HG03378 (cell line): ENCODE results near the gene THSD4.
A peak's percentile ranks its signal among the peaks of the same experiment; 100 is the strongest.

ENCODE experiments used
- ATAC-seq: cut with Tn5 transposase; IDR thresholded peaks from one replicate; pipeline ENCODE4 v1.9.1; 2021; ENCODE audit warnings: mild to moderate bottlenecking, moderate library complexity; ENCODE audit not compliant: unreplicated experiment

The THSD4 gene

GRCh38 chr15:71096676-71097075, 18.6 kb upstream of the THSD4 start:
- ATAC-seq, result no peak

DNA sequence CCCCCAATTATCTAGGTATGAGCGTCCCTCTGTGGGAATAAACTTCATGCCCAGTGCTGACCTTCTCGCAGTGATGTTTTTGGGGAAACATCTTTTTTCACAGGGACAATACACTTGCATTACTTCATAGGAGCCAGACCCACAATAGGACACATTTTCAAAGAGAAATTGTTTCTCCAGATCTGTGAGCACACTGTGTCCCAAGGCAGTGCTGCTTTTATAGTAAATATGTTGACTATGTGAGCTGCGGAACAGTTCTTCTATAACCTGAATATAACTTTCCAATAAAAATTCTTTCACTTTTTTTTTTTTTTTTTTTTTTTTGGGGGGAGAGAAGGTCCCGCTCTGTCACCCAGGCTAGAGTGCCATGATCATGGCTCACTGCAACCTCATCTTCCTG, 17.4 kb upstream of the THSD4 start:
- ATAC-seq, result no peak

- no peak for ATAC-seq
Observed at GRCh38 chr15:71098920-71099319, 16.4 kb upstream of the THSD4 start.

DNA sequence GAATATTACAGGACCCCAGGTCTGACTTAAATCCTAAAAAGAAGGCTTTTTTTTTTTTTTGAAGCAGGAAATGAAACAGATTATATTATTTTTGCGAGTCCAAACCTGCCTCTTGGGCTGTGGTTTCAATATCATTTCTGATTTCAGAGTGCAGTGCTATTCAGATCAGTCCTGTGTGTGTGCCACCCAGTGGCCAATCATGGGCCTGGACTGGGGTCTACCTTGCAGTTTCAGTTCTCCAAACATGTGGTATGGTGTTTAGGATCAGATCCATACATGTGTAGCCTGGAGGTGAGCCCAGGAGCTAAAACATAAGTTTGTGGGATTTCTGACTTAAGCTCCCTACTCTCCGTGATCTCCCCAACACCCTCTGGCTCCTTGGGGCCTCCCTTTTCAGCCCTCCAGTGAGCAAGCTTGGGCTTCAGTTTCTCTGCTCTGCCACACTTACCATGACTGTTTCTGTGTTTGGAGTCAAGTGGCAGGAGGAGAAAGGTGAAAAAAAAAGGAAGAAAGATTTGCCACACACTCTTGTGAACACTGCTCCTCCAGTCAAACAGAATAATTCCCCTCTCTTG, 12.1 kb upstream of the THSD4 start:
- peak; percentile 53 for ATAC-seq

DNA sequence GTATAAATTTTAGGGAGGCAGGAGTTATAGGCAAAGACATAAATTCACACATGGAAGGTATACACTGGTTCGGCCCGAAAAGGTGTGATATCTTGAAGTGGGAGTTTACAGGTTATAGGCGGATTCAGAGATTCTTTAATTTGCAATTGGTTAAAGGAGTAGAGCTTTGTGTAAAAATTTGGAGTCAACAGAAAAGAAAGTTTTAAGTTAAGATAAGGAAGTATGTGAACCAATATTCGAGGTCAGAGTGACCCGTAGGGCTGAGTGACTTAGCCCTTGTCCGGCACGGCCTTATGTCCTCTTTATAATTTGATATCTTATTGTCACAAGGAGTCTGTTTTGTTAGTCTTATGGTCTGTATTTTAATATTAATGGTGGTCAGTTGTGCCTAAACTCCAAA, 10.6 kb upstream of the THSD4 start:
- no peak for ATAC-seq

- no peak for ATAC-seq
Observed at GRCh38 chr15:71105444-71105843, 9.8 kb upstream of the THSD4 start.

DNA sequence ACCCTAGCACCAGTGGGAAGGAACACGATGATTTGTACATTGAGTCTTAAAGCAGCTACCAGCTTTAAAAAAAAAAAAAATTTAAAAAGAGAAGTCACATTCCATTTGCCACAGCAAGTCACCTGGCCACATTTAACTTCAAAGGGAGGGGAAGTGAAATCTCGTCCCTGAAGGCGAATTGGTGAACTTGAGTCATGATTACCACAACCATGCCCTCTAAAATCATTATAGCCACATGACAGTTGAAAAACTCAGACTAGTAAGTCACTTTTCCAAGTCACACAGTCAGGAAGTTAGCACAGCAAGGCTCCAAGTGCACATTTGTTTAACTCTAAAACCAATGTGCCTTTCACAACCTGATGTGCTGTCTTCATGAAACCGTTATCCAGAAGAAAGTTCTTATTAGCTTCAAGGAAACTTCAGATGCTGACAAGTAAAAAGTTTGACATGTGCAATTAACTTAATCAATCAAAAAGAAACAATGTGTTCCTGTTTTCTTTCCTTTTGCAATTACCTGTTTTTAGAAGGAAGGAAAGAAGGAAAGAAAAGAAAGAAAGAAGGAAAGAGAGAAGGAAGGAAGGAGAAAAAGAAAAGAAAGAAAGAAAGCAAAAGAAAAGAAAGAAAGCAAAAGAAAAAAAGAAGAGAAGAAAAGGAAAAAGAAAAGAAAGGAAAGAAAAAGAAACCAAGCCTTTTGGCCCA, 8.3 kb upstream of the THSD4 start:
- ATAC-seq, result no peak

DNA sequence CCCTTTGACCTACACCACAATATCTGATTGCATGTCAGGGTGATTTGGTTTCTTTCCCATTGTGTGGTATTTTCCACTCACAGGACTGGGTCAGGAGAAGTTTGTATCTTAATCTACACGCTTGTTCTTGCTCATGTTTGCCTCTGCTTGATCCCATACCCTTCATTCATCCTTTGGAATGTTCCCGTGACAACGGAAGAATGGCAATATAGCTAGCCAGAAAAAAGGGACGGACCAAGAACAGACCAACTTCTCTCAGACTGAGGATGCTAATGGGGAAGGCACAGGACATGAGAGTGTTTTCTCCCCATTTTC, 7.8 kb upstream of the THSD4 start:
- ATAC-seq, result no peak

GRCh38 chr15:71109130-71109529, 6.1 kb upstream of the THSD4 start:
- ATAC-seq, result no peak

DNA sequence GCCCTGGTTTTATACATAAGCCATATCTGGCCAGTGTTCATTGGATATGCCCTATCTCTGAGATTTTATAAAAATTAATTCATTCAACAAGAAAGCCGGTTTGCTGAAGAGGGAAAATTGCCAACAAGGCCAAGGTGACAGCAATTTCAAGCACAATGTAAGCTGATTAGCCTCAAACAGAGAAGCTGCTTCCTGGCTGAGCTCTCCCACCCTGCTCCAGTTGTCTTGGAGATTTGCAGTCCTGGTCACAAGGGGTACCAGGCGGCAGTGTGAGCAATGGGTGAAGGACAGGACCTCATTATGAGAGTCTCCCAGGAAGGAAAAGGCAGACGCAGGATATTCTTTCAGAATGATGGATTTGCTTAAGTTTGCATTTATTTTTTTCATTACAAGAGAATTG, 5.4 kb upstream of the THSD4 start:
- no peak for ATAC-seq

- no peak for ATAC-seq
Observed at GRCh38 chr15:71110405-71111180, 4.7 kb upstream of the THSD4 start.

- no peak for ATAC-seq
Observed at GRCh38 chr15:71111181-71111565, 4.1 kb upstream of the THSD4 start.

GRCh38 chr15:71111950-71112349, 3.3 kb upstream of the THSD4 start:
- ATAC-seq, result no peak

- ATAC-seq, result no peak
Observed at GRCh38 chr15:71112429-71112828, 2.8 kb upstream of the THSD4 start.

DNA sequence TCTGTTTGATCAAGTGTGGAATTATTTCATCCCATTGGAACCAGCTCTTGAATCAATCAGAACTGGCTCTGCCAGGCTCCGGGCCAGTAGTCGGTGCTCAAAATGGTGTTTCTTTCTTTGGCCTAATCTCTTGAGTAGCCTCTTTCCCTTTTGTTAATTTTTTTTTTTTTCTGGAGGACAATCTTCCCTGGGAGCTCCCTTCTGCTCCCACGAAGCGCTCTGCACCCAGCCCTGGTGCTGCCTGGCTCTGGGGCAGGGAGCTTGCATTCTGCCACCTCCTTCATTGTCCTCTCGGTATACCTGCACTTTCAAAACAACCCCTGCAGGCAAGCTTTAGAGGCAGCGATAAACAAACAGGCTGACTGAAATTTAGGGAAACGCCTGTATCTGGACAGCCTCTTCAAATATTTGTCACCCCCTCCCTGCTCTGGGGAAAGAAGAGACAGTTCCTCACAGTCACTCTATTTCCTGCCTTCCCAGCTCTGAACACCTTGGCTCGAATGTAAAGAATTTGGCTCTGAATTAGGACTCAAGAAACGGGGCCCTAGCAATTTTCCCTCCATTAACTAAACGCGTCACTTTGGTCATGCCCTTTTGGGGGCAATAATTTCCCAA, 1.1 kb upstream of the THSD4 start:
- ATAC-seq, result no peak

- no peak for ATAC-seq
Observed at GRCh38 chr15:71115567-71116351, 488 bp downstream of the THSD4 start.

DNA sequence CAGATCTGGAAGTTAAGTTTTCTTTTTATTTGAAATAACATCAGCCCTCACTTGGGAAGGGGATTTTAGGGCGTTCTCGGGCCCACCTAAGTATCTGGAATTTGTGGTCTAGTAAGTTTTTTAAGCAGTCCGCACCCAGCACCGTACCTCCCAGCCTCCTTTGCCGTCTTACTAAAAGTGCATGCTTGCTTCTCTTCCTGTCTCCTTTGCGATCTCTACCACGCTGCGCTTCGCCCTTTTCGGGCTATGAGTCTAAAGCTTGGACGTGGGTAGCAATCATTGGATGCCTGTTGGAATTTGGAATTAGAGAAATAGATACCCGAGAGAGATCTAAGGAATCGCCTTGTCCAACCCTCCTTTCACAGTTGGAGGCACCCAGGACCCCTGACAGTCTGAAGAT, 1.1 kb downstream of the THSD4 start:
- no peak for ATAC-seq

GRCh38 chr15:71116942-71117341, 1.7 kb downstream of the THSD4 start:
- no peak for ATAC-seq

DNA sequence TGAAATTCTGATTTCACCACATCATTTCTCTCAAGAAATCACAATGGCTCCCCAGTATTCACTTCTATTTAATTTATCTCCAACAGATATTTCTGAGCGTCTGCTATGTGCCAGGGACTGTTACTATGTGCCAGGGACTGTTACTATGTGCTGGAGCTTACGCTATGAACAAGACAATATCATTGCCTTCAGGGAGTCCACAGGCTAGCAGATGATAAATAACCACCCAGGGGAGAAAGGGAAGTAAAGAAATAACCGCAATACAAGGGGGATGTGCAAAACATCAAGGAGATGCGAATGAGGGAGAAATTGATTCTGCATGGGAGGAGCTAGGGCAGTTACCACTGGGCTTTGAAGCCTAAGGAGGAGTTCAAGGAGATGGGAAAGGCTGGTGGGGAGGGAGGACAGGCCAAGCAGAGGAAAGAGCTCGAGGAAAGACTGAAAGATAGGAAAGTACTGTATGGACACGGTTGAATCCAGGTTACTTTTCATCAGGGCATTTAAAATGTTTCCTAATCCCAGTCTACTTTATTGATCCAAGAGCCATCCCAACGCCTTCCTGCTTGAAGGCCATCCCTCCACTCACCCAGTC, 2.5 kb downstream of the THSD4 start:
- no peak for ATAC-seq

GRCh38 chr15:71118345-71118744, 3.1 kb downstream of the THSD4 start:
- ATAC-seq, result no peak
